SJSA1 (cell line): Measurements from ENCODE around the gene NUP98. TPM values are rescaled to one million over a fixed set of nuclear protein-coding genes. Genes with fewer than 3 reads are reported as not detected.

ENCODE experiments used
- DNase-seq, 2 experiments: peaks; one replicate each; pipeline ENCODE4 v3.0.0-alpha.2; 2015 to 2020; ENCODE audit warnings: low spot score in 2 of 2, low read depth in 1 of 2
- H3K27ac ChIP-seq: fragments of 250-450 bp; sonication (Bioruptor Pico); 2 replicates; pipeline ENCODE4 v1.5.1; 2020; ENCODE audit warnings: mild to moderate bottlenecking, moderate library complexity
- H3K27me3 ChIP-seq: fragments of 250-450 bp; sonication (Bioruptor Pico); replicated peaks from 2 replicates; pipeline ENCODE4 v1.5.1; 2020; ENCODE audit warnings: mild to moderate bottlenecking, moderate library complexity
- H3K36me3 ChIP-seq: fragments of 250-450 bp; sonication (Bioruptor Pico); 2 replicates; pipeline ENCODE4 v1.5.1; 2020; ENCODE audit warnings: mild to moderate bottlenecking
- H3K4me1 ChIP-seq: fragments of 250-450 bp; sonication (Bioruptor Pico); replicated peaks from 2 replicates; pipeline ENCODE4 v1.6.1; 2021; ENCODE audit warnings: mild to moderate bottlenecking
- H3K4me3 ChIP-seq: fragments of 250-450 bp; sonication (Bioruptor Pico); 2 replicates; pipeline ENCODE4 v1.5.1; 2020; ENCODE audit warnings: mild to moderate bottlenecking
- H3K9me3 ChIP-seq: fragments of 250-450 bp; sonication (Bioruptor Pico); replicated peaks from 2 replicates; pipeline ENCODE4 v1.5.1; 2020; ENCODE audit warnings: mild to moderate bottlenecking
- total RNA-seq: library from RNA; depleted of rRNA; stranded (reverse); fragments of >200 nt; shearing (Covaris generic); gene quantifications from 2 replicates; pipeline ENCODE4 v1.2.3, GENCODE V29; 2014

NUP98 gene
- total RNA-seq, 1 experiment from 2014 or later: 186 TPM

DNA sequence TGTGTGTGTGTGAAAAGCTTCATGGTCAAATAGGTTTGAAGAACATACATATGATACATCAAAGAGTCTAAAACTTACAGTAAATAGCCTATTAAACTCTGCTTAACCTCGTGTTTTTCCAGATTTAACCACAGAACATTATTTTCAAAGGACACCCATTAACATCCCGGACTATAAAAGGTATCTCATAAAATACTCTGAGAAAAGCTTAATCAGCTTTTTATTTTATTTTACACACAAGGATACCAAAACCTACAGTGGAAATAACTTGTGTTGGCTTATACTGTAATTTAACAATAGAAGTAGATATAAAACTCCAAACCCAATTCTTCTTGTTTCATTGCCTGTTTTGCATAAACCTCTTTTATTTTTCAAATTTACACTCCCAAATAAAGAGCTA lies 76.4 kb downstream of the NUP98 start:
- DNase-seq: no peak
- no peak overlapping the region for H3K4me3 ChIP-seq
- peaks cover 11% of the 10 kb centered on the region for H3K4me1 ChIP-seq
- peaks cover 96% of the 10 kb centered on the region for H3K36me3 ChIP-seq
- H3K9me3 ChIP-seq: no peaks in the 10 kb centered on the region
- H3K27me3 ChIP-seq: no peaks in the 10 kb centered on the region
- H3K27ac ChIP-seq: no peak overlapping the region

DNA sequence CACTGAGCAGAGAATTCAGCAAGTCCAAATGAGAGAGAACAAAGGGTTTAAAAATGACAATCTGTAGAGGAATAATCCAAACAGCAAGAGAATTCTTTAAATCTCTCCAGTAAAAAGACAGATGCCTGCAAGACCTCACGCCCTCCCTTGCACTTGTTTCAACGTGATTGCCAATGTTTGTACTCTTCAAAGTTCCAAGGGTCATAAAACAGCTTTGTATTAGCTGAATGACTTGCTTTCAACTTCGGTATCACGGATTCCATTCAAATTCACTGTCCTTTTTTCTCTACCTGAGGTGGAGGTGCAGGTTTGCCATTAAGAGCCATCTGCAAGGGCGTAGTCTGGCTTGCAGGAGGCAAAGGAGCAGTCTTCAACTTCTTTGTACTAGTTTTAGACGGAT lies 85.1 kb downstream of the NUP98 start:
- no peak for DNase-seq
- no peaks in the 10 kb centered on the region for H3K9me3 ChIP-seq
- H3K4me1 ChIP-seq: no peaks in the 10 kb centered on the region
- H3K36me3 ChIP-seq: peaks cover 89% of the 10 kb centered on the region
- H3K4me3 ChIP-seq: no peak overlapping the region
- no peak overlapping the region for H3K27ac ChIP-seq
- H3K27me3 ChIP-seq: no peaks in the 10 kb centered on the region

DNA sequence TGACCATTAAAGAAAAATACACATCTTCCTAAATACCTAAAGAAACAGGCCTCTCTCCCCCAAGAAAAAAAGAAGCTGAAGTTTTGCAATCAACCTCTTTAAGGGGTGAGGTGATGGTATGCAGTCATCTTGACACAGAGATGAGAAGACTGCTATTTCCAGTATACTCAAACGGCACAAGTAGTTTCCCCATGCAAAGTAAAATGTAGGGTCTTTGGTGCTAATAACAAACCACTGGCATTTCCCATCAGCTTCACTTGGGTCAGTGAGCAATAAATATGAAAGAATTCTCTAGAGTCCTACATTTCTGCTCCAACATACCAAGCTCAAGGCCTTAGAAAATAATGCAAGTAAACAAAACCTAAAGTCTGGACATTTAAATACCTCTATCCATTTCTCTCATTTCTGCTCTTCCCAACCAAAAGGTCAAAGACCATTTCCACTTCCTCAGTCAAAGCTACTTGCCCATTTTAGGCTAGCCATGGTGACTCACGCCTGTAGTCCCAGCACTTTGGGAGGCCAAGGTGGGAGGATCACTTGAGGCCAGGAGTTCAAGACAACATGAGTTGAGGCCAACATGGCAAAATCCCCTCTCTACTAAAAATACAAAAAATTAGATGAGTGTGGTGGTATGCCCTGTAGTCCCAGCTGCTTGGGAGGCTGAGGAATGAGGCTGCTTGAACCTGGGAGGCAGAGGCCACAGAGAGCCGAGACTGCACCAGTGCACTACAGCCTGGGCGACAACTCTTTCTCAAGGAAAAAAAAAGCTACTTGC lies 86.7 kb downstream of the NUP98 start:
- no peak for DNase-seq
- no peak overlapping the region for H3K4me3 ChIP-seq
- H3K9me3 ChIP-seq: no peaks in the 10 kb centered on the region
- H3K27me3 ChIP-seq: no peaks in the 10 kb centered on the region
- H3K4me1 ChIP-seq: no peaks in the 10 kb centered on the region
- H3K27ac ChIP-seq: no peak overlapping the region
- H3K36me3 ChIP-seq: peaks cover 89% of the 10 kb centered on the region

DNA sequence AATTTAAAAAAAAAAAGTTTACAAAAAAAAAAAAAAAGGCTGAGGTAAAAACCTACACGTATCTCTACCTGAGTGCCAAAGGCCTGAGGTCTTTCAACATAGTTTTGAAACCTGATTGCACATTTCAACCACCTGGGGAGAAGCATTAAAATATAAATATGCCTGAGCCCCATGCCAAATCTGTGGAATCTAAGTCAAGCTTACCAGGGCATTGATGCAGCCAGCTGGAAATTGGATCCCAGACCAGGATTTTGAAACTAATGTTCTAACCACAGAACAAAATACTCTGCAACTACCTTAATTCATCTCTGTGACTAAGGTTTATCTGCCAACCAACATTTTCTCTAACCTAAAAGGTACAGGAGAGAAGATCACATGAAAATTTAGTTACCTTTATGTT lies 87.4 kb downstream of the NUP98 start:
- no peaks in the 10 kb centered on the region for H3K27me3 ChIP-seq
- no peaks in the 10 kb centered on the region for H3K9me3 ChIP-seq
- H3K36me3 ChIP-seq: peaks cover 89% of the 10 kb centered on the region
- H3K4me1 ChIP-seq: no peaks in the 10 kb centered on the region
- no peak overlapping the region for H3K4me3 ChIP-seq
- H3K27ac ChIP-seq: no peak overlapping the region
- DNase-seq: no peak

DNA sequence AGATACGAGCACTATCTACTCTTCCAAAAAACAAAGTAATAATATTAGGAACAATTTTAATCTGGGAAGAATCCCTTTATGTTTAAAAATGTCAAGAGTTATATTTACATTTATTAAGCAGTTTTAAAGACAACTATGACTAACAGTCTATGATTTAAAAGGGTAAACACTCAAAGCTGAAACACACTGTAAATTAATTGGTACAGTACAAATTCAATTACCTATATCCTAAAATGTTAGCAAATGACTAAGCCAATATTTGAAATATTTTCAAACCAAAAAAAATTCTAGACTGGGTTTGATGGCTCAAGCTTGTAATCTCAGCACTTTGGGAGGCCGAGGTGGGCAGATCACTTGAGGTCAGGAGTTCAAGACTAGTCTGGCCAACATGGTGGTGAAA lies 90.2 kb downstream of the NUP98 start:
- H3K27ac ChIP-seq: no peak overlapping the region
- no peak for DNase-seq

DNA sequence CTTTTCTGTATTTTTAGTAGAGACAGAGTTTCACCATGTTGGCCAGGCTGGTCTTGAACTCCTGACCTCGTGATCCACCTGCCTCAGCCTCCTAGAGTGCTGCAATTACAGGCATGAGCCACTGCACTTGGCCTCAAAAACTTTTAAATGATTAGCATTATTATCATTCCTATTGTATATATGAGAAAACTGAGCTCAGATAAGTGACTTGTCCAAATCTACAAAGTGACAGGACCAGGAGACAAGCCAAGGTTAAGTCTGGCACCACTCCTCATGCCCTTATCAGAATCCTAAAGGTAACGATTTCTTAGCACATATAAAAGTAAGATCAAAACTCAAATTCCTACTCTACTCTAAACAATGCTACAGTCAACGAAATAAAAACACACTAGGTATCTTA lies 94.0 kb downstream of the NUP98 start:
- no peak overlapping the region for H3K27ac ChIP-seq
- H3K4me3 ChIP-seq: no peak overlapping the region
- H3K9me3 ChIP-seq: no peaks in the 10 kb centered on the region
- no peak for DNase-seq
- H3K27me3 ChIP-seq: no peaks in the 10 kb centered on the region
- peaks cover 95% of the 10 kb centered on the region for H3K36me3 ChIP-seq
- H3K4me1 ChIP-seq: no peaks in the 10 kb centered on the region

More for the DNA sequence above, 90.2 kb downstream of the NUP98 start:
- H3K27me3 ChIP-seq: no peaks in the 10 kb centered on the region
- no peaks in the 10 kb centered on the region for H3K4me1 ChIP-seq
- no peaks in the 10 kb centered on the region for H3K9me3 ChIP-seq
- H3K36me3 ChIP-seq: peaks cover 89% of the 10 kb centered on the region
- no peak overlapping the region for H3K4me3 ChIP-seq

DNA sequence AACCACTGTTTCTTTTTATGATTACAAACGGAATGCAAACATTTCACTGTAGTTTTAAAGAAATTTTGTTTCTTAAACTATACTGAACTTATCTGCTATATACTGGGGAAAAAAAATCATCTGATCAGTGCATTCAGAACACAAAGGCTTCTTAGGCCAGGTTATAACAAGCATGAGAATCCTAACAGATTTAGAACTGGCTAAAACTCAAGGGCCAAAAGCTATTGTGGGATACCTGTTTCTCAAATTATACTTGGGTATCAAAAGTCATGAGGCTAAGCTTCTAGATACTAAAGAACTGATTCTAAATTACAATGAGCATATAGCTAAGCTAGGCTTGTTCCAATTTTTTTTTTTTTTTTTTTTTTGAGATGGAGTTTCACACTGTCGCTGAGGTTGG lies 96.4 kb downstream of the NUP98 start:
- H3K27me3 ChIP-seq: no peaks in the 10 kb centered on the region
- no peaks in the 10 kb centered on the region for H3K4me1 ChIP-seq
- H3K9me3 ChIP-seq: no peaks in the 10 kb centered on the region
- H3K27ac ChIP-seq: no peak overlapping the region
- no peak for DNase-seq
- peaks cover 96% of the 10 kb centered on the region for H3K36me3 ChIP-seq
- no peak overlapping the region for H3K4me3 ChIP-seq

DNA sequence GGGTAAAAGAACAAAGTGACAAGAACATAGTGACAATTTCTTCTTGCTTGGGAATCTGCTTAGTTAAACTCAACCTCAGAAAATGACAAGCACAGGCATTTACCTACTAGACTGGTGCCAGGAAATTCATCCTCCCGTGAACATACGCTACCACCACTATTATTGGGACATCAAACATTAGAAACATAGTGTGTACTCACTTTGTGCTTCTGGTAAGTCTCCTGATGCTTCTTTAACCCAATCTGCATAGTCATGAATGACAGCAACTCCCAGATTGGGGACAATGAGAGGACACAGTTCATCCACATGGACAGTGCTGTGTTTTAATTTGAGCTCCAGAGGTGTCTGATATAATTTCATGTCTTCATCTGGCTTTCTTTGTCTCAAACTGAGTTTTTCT lies 96.9 kb downstream of the NUP98 start:
- no peak overlapping the region for H3K27ac ChIP-seq
- H3K4me3 ChIP-seq: no peak overlapping the region
- DNase-seq: no peak
- H3K4me1 ChIP-seq: no peaks in the 10 kb centered on the region
- H3K9me3 ChIP-seq: no peaks in the 10 kb centered on the region
- no peaks in the 10 kb centered on the region for H3K27me3 ChIP-seq
- H3K36me3 ChIP-seq: peaks cover 96% of the 10 kb centered on the region

DNA sequence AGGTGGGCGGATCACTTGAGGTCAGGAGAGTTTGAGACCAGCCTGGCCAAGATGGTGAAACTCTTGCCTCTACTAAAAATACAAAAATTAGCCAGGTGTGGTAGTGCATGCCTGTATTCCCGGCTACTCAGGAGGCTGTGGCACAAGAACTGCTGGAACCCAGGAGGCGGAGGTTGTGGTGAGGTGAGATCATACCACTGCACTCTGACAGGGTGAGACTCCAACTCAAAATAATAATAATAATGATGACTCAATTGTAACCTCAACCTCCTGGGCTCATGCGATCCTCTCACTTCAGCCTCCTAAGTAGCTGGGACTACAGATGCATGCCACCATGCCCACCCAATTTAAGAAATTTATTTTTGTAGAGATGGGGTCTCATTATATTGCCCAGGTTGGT lies 110.6 kb downstream of the NUP98 start:
- peaks cover 93% of the 10 kb centered on the region for H3K36me3 ChIP-seq
- no peak overlapping the region for H3K27ac ChIP-seq
- DNase-seq: no peak
- H3K27me3 ChIP-seq: no peaks in the 10 kb centered on the region
- no peaks in the 10 kb centered on the region for H3K9me3 ChIP-seq
- no peak overlapping the region for H3K4me3 ChIP-seq
- H3K4me1 ChIP-seq: no peaks in the 10 kb centered on the region

DNA sequence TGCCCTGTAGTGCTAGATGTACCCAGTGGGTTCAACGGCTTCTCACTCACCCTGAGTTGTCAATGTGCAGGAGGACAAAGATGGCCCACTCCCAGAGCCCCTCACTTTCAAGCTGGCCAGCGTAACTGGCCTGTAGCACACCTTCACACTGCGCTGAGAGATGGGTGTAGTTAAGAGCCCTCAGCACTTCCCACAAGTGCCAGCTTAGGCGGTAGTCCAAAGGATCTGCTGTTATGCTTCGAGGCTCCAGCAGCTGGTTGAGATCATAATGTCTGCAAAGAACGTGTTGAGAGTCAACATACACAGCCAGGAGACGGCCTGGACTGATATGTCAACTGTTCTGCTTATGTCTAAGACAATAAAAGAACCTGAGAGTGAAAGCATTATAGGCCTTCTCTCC lies 111.4 kb downstream of the NUP98 start:
- H3K36me3 ChIP-seq: peaks cover 93% of the 10 kb centered on the region

DNA sequence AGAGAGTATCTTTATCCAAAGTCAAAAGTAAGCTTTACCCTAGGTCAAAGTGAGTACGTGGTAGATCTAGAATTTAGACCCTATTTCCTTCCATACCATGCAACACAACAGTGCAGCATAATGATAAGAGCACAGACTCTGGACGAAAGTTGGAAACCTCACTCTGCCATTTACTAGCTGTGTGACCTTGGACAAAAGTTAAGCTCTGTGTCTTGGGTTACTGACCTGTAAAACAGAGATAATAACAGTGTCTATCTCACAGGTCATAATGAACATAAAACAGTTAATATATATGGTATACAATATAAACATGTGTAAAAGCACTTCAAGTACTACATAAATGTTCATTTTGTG lies 112.6 kb downstream of the NUP98 start:
- Histone ChIP-seq H3K4me1 (no peaks in the 10 kb centered on the region), H3K9me3 (no peaks in the 10 kb centered on the region), H3K27me3 (no peaks in the 10 kb centered on the region), H3K4me3 (no peak overlapping the region), H3K36me3 (peaks cover 93% of the 10 kb centered on the region), H3K27ac (no peak overlapping the region)
- DNase-seq: no peak

More for the DNA sequence above, 111.4 kb downstream of the NUP98 start:
- Histone ChIP-seq H3K4me1 (no peaks in the 10 kb centered on the region), H3K27ac (no peak overlapping the region), H3K4me3 (no peak overlapping the region), H3K9me3 (no peaks in the 10 kb centered on the region), H3K27me3 (no peaks in the 10 kb centered on the region)
- DNase-seq: no peak

DNA sequence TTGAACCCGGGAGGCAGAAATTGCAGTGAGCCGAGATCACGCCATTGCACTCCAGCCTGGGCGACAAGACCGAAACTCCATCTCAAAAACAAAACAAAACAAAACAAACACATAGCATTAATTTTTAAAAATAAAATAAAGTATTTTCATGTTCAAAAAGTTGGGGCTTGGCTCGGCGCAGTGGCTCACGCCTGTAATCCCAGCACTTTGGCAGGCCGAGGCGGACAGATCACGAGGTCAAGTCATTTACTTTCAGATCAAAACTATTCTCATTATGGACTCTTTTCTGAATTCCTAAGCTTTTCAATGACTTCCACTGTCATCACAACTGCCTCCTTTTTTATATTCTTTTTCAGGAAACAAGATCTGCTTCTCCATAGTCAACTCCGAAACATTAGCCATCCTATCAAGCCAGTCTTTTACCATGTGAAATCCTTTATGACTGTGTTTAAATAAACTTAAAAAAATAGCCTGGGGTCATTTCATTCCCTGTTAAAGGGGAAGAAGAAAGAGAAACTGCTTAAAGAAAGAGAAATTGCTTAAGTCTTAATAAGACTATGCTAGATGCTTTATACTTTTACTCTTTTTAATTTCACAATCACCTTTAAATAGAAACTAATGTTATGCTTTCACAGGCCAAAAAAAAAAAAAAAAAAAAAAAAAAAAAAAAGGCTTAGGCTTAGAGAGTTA lies 113.1 kb downstream of the NUP98 start:
- Histone ChIP-seq H3K36me3 (peaks cover 93% of the 10 kb centered on the region), H3K27me3 (no peaks in the 10 kb centered on the region), H3K27ac (no peak overlapping the region), H3K4me1 (no peaks in the 10 kb centered on the region), H3K4me3 (no peak overlapping the region), H3K9me3 (no peaks in the 10 kb centered on the region)
- DNase-seq: no peak

DNA sequence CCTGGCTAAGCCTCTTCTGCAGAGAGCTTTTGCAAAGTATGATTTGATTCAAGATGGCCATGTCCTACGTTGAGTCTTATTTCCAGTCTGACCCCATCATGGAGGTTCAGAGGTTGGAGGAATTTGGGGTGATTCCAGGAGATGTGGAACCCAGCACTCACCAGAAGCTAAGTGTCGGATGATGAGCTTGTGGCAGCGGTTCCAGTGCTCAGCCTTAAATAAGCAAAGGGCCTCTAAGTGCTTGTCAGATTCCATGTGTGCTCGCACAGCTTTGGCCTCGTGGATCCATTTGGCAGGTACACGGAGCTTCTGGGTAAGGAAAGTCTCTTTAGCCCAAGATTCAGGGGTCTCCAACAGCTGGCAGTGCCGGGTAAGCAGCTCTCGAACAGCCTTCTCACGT lies 114.3 kb downstream of the NUP98 start:
- peaks cover 99% of the 10 kb centered on the region for H3K36me3 ChIP-seq

DNA sequence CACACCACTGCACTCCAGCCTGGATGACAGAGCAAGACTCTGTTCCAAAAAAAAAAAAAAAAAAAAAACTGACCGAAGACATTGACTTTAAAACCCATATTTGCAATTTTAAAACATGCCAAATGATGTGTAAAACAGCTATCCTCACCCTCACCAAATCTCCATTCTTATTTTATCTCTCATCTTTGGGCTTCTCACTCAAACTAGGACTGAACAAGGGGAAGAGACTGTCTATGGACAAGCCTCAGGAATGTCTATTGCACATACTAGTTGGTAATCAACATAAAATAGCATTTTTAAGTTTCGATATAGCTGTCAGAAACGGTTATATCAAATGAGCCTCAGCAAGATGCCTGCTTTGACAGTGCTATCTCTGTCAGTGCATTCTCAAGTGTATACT lies 118.3 kb downstream of the NUP98 start:
- Histone ChIP-seq H3K27ac (no peak overlapping the region), H3K4me1 (no peaks in the 10 kb centered on the region), H3K27me3 (no peaks in the 10 kb centered on the region), H3K36me3 (peaks cover 99% of the 10 kb centered on the region), H3K9me3 (no peaks in the 10 kb centered on the region), H3K4me3 (no peak overlapping the region)
- no peak for DNase-seq

More for the DNA sequence above, 114.3 kb downstream of the NUP98 start:
- Histone ChIP-seq H3K9me3 (no peaks in the 10 kb centered on the region), H3K4me1 (no peaks in the 10 kb centered on the region), H3K27ac (no peak overlapping the region), H3K27me3 (no peaks in the 10 kb centered on the region), H3K4me3 (no peak overlapping the region)
- DNase-seq: no peak
